Stomach (tissue), 9 donors: ENCODE data around the gene NAPB. TPM values are rescaled to one million over a fixed set of nuclear protein-coding genes. Genes with fewer than 3 reads are reported as not detected.

ENCODE experiments used
- DNase-seq, 2 donors: peaks; one replicate each; pipeline versions ENCODE4 v3.0.0 to v3.0.0-alpha.2; 2013 to 2019
- H3K27ac ChIP-seq, 5 donors: fragments of 200-600 bp in 4 of 5; sonication (generic) in 4 of 5; one replicate each; pipeline ENCODE4 v1.5.1; 2013 to 2019; ENCODE audit warnings: mild to moderate bottlenecking in 1 of 5, moderate library complexity in 1 of 5
- H3K27me3 ChIP-seq, 3 donors: fragments of 200-600 bp; sonication (generic); one replicate each; pipeline ENCODE4 v1.5.1; 2017 to 2019; ENCODE audit warnings: mixed run types in 1 of 3
- H3K36me3 ChIP-seq, 4 donors: fragments of 200-600 bp; sonication (generic); 1 replicate in 3 of 4; 2 replicates in 1 of 4; pipeline ENCODE4 v1.5.1; 2016 to 2019
- H3K4me1 ChIP-seq, 4 donors: fragments of 200-600 bp; sonication (generic); one replicate each; pipeline ENCODE4 v1.5.1; 2016 to 2019
- H3K4me3 ChIP-seq, 4 donors: fragments of 200-600 bp; sonication (generic) in 3 of 4; one replicate each; pipeline ENCODE4 v1.5.1; 2016 to 2019; ENCODE audit warnings: mild to moderate bottlenecking in 1 of 4
- H3K9me3 ChIP-seq, 4 donors: fragments of 200-600 bp; sonication (generic); one replicate each; pipeline ENCODE4 v1.5.1; 2016 to 2019
- EP300 ChIP-seq: sonication (generic); formaldehyde crosslinking; IDR thresholded peaks from one replicate; pipeline ENCODE4 v1.6.1; 2017; ENCODE audit warnings: antibody characterized with exemption
- POLR2A ChIP-seq, 4 donors: fragments of 450-650 bp; IDR thresholded peaks; one replicate each; pipeline ENCODE4 v1.6.1; 2016; ENCODE audit warnings: antibody characterized with exemption in 4 of 4, control low read depth in 2 of 4, mild to moderate bottlenecking in 1 of 4, moderate library complexity in 1 of 4
- POLR2AphosphoS5 ChIP-seq, 3 donors: sonication (generic); formaldehyde crosslinking; IDR thresholded peaks; one replicate each; pipeline ENCODE4 v1.6.1; 2016; ENCODE audit warnings: antibody characterized with exemption in 3 of 3
- WGBS, 5 donors: extraction: QIAGEN DNeasy Blood & Tissue Kit in 3 of 5; methylation state at CpG; one replicate each; pipeline versions ENCODE4 v1.1.5 to v1.1.7; 2013 to 2018; 5-methylcytosine and 5-hydroxymethylcytosine counted together
- intact Hi-C: fragments of 100-400 bp; cut with DNase I; formaldehyde crosslinking; loops from one replicate; pipeline ENCODE4 v1.15.1; 2023; ENCODE audit warnings: low total_unique reads
- polyA plus RNA-seq, 3 donors: library from polyadenylated mRNA; stranded (reverse); fragments of 200-250 nt; gene quantifications; one replicate each; pipeline ENCODE4 v1.2.3, GENCODE V29; 2013
- total RNA-seq, 5 donors: library from RNA; depleted of rRNA; stranded (reverse); fragments of >200 nt; gene quantifications; one replicate each; pipeline versions ENCODE4 v1.1.0 to v1.2.3, GENCODE V29; 2014 to 2016
- TF ChIP-seq, protein P1 (sequence below), 7 experiments: fragments of 450-650 bp in 4 of 7; fragments of 200-600 bp in 3 of 7; sonication (generic) in 3 of 7; IDR thresholded peaks; one replicate each; pipeline ENCODE4 v1.5.1; 2016 to 2019; ENCODE audit warnings: antibody characterized with exemption in 7 of 7, control low read depth in 2 of 7, mild to moderate bottlenecking in 1 of 7
- donor health status: healthy with polysubstance abuse.
- donor health status: Bipolar disorder and iron deficiency.
- donor health status: healthy.

NAPB gene
- total and polyA plus RNA-seq, 8 donors = 0.58 to 33.5 (median 5.8) TPM

DNA sequence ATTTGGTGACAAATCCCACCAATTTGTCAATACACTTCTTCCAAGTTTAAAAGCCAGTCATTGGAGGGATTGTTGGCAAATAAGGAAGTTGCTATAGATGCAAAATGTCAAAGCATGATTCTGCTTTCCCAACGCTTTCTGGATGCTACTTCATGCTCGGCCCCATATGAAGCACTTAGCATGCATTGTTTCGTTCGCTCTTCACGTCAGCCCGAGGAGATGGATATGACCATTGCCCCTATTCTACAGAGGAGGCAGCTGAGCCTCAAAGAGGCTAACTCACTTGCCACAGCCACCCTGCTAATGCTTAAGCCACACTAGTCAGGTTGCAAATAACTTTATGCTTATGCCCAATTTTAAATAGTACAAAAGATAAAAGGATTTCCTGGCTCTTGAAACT, 73.5 kb downstream of the NAPB start:
- Histone ChIP-seq H3K4me1 (peaks cover 18 to 27% (median 23%) of the 10 kb centered on the region in 4 donors), H3K27ac (no peak overlapping the region), H3K4me3 (no peak overlapping the region), H3K9me3 (no peaks in the 10 kb centered on the region), H3K36me3 (no peaks in the 10 kb centered on the region), H3K27me3 (no peaks in the 10 kb centered on the region)
- TF ChIP-seq EP300 = no peak
- TF ChIP-seq, protein P1, sequence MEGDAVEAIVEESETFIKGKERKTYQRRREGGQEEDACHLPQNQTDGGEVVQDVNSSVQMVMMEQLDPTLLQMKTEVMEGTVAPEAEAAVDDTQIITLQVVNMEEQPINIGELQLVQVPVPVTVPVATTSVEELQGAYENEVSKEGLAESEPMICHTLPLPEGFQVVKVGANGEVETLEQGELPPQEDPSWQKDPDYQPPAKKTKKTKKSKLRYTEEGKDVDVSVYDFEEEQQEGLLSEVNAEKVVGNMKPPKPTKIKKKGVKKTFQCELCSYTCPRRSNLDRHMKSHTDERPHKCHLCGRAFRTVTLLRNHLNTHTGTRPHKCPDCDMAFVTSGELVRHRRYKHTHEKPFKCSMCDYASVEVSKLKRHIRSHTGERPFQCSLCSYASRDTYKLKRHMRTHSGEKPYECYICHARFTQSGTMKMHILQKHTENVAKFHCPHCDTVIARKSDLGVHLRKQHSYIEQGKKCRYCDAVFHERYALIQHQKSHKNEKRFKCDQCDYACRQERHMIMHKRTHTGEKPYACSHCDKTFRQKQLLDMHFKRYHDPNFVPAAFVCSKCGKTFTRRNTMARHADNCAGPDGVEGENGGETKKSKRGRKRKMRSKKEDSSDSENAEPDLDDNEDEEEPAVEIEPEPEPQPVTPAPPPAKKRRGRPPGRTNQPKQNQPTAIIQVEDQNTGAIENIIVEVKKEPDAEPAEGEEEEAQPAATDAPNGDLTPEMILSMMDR (IDR thresholded peaks at IDR 0.05) = no peak
- TF ChIP-seq POLR2AphosphoS5 (IDR thresholded peaks at IDR 0.05) = no peak
- TF ChIP-seq POLR2A (IDR thresholded peaks at IDR 0.05) = no peak
- intact Hi-C loops = no loop called here
- no peak for DNase-seq
- WGBS, 5 donors = 90 to 94% (median 92%) methylated on average over 6 of the region's 6 CpGs

- intact Hi-C loops = no loop called here
- WGBS, 5 donors = 87 to 95% (median 91%) methylated on average over 3 to 4 of the region's 4 CpGs
Measured at GRCh38 chr20:23346002-23346401, 75.3 kb downstream of the NAPB start.

DNA sequence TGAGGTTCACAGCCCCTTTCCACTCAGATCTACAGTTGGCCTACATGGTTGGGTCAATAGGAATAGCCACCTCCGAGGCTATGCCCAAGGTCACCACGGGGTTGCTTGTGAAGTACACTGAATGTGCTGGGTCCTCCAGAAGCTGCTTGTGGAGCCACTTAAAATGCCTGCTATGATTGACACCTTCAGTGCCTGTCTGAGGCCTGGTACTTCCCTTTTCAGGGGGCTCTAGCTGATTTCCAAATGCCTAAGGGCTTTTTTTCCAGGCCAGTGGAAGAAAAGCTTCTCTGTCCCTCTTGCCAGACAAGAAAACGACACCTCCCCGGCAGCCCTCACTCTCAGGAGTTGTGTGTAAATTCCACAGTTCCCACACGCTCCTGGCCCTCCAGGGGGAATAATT, 77.0 kb downstream of the NAPB start:
- 58 to 74% (median 69%) methylated on average over 5 of the region's 5 CpGs for WGBS, 5 donors
- no peak for DNase-seq
- no peaks in the 10 kb centered on the region for H3K9me3 ChIP-seq
- intact Hi-C loops = loop anchor here (5.0 kb wide), 2 partner anchors 297 to 647 kb away; partner anchors contain the start of gene THBD
- no peak overlapping the region for H3K27ac ChIP-seq
- peaks cover 2 to 9% (median 4%) of the 10 kb centered on the region in 4 donors for H3K4me1 ChIP-seq
- TF ChIP-seq POLR2AphosphoS5 (IDR thresholded peaks at IDR 0.05) (no peak), EP300 (no peak), POLR2A (IDR thresholded peaks at IDR 0.05) (no peak)
- TF ChIP-seq, protein P1 (IDR thresholded peaks at IDR 0.05) = no peak
- no peaks in the 10 kb centered on the region for H3K36me3 ChIP-seq
- no peak overlapping the region for H3K4me3 ChIP-seq
- H3K27me3 ChIP-seq = peaks cover 0 to 5% (median 0%) of the 10 kb centered on the region in 3 donors

More at GRCh38 chr20:23346002-23346401, 75.3 kb downstream of the NAPB start:
- Histone ChIP-seq H3K27me3 (peaks cover 0 to 5% (median 0%) of the 10 kb centered on the region in 3 donors), H3K36me3 (no peaks in the 10 kb centered on the region), H3K27ac (no peak overlapping the region), H3K9me3 (no peaks in the 10 kb centered on the region), H3K4me1 (peaks cover 3 to 10% (median 9%) of the 10 kb centered on the region in 4 donors), H3K4me3 (no peak overlapping the region)
- no peak for DNase-seq
- TF ChIP-seq EP300 (no peak), POLR2A (IDR thresholded peaks at IDR 0.05) (no peak), POLR2AphosphoS5 (IDR thresholded peaks at IDR 0.05) (no peak)
- TF ChIP-seq, protein P1 (IDR thresholded peaks at IDR 0.05) = no peak

- 92 to 100% (median 96%) methylated on average over 1 of the region's 1 CpG for WGBS, 5 donors
- Histone ChIP-seq H3K27ac (no peak overlapping the region), H3K4me3 (no peak overlapping the region), H3K4me1 (peaks cover 0 to 5% (median 0%) of the 10 kb centered on the region in 4 donors), H3K36me3 (no peaks in the 10 kb centered on the region), H3K9me3 (no peaks in the 10 kb centered on the region), H3K27me3 (peaks cover 0 to 5% (median 0%) of the 10 kb centered on the region in 3 donors)
- TF ChIP-seq POLR2A (IDR thresholded peaks at IDR 0.05) = no peak
- TF ChIP-seq POLR2AphosphoS5 (IDR thresholded peaks at IDR 0.05) = no peak
- TF ChIP-seq, protein P1 (IDR thresholded peaks at IDR 0.05) = no peak
- DNase-seq = no peak
- intact Hi-C loops = loop anchor here (5.0 kb wide), 2 partner anchors 296 to 646 kb away; partner anchors contain the start of gene THBD
Measured at GRCh38 chr20:23343590-23343989, 77.7 kb downstream of the NAPB start.
